ENCODE data around the gene MYO5B.
A peak's percentile ranks its signal among the peaks of the same experiment; 100 is the strongest.

DNA sequence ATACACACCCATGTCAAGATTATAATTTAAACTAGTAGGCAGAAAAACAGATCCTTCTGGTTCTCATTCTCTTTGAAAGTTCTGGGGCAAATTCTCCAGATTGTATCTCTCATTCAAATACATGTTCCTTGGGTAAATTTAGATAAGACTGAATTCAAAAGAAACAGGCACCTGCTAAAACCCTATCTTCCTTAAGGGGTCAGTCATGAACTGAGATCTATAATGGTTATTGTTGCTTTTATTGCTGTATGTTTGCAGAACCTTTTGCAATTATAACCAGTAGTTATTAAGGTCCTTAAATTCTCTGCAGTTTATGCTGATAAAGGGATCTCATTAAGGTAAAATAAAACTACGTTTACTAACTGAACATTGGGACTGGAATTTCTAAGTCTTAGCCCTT, 83.5 kb downstream of the MYO5B start:
- TF ChIP-seq, protein P1, sequence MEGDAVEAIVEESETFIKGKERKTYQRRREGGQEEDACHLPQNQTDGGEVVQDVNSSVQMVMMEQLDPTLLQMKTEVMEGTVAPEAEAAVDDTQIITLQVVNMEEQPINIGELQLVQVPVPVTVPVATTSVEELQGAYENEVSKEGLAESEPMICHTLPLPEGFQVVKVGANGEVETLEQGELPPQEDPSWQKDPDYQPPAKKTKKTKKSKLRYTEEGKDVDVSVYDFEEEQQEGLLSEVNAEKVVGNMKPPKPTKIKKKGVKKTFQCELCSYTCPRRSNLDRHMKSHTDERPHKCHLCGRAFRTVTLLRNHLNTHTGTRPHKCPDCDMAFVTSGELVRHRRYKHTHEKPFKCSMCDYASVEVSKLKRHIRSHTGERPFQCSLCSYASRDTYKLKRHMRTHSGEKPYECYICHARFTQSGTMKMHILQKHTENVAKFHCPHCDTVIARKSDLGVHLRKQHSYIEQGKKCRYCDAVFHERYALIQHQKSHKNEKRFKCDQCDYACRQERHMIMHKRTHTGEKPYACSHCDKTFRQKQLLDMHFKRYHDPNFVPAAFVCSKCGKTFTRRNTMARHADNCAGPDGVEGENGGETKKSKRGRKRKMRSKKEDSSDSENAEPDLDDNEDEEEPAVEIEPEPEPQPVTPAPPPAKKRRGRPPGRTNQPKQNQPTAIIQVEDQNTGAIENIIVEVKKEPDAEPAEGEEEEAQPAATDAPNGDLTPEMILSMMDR (IDR thresholded peaks at IDR 0.05) = peak; percentile 9
- TF ChIP-seq EZH2 (IDR thresholded peaks at IDR 0.05) = no peak
- TF ChIP-seq EZH2phosphoT487 (IDR thresholded peaks at IDR 0.05) = no peak
